HG03432 (cell line): ENCODE data around the gene SLC9A5.

ENCODE experiments used
- ATAC-seq: cut with Tn5 transposase; IDR thresholded peaks from one replicate; pipeline ENCODE4 v1.9.1; 2021; ENCODE audit warnings: mild to moderate bottlenecking, moderate library complexity; ENCODE audit not compliant: unreplicated experiment

SLC9A5 gene

DNA sequence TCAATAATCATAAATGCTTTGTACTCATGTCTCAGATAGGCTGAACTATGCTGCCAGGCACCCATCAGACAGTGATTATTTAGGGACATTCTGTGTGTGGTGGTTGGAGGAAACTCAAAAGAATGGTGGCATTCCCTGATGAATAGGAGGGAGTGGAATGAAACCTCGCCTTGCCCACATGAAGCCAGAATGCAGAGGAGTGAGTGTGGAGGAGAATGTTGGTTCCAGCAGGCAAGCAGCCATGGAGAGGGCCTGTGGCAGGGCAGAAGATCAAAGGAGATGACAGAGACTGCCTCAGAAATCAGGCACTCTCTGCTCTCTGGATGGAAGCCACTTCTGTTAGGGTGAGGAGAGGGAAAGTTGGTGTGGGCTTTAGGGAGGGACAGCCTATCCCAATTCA lies 55.2 kb downstream of the SLC9A5 start:
- no peak for ATAC-seq

DNA sequence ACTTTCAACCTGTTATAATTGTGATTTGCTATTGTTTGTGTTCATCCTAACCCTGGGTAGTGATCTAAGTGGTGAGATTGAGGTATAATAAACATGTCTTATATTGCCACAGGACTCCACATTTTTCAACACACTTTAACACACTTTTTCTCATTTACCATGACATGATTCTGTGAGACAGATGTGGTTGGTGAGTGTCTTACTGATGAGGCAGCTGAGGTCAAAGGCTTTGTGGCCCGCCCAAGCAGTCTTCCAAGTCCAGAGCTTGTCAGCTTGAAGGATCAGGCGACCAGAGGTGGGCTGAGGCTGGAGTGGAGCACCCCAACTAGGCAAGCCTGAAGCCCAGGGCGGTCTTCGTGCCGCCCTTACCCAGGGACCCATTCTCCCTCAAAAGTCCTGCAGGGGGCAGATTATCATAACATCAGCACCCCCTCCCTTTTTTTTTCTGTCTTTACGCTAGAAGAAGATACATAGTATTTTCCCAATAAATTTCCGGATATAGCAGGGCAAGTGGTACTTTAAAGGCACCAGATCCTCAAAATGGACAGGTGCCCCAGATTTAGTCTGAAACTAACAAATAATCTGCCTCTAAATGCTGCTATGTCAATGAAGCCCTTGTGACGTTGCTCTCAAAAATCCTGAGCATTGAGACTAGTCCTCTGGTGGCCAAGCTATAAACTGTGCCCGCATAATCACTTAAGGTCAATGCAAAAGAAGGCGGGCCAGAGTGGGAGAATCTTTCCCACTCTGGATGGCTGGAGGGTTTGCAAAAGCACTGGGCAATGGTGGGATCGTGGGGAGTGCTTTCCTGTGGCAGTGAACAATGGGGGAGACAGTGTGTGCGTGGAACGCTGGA lies 56.7 kb downstream of the SLC9A5 start:
- no peak for ATAC-seq

DNA sequence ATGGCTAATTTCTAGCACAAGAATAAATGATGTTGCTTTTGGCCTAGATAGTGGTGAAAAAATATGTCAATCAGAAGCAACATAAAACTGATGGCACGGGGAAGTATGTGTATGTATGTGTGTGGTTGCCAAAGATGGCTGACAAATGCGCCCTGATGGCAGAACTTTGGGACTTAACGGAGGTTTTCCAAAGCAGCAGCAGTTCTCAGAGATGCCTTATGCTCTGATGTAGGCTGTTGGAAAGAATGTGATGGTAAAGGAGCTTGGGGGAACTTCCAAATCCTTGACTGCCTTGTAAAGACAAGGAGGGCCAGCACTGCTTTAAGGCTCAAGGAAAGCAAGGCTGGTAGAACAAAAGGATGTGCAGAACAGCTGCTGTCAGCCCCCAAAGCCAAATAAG lies 61.8 kb downstream of the SLC9A5 start:
- ATAC-seq, result no peak

DNA sequence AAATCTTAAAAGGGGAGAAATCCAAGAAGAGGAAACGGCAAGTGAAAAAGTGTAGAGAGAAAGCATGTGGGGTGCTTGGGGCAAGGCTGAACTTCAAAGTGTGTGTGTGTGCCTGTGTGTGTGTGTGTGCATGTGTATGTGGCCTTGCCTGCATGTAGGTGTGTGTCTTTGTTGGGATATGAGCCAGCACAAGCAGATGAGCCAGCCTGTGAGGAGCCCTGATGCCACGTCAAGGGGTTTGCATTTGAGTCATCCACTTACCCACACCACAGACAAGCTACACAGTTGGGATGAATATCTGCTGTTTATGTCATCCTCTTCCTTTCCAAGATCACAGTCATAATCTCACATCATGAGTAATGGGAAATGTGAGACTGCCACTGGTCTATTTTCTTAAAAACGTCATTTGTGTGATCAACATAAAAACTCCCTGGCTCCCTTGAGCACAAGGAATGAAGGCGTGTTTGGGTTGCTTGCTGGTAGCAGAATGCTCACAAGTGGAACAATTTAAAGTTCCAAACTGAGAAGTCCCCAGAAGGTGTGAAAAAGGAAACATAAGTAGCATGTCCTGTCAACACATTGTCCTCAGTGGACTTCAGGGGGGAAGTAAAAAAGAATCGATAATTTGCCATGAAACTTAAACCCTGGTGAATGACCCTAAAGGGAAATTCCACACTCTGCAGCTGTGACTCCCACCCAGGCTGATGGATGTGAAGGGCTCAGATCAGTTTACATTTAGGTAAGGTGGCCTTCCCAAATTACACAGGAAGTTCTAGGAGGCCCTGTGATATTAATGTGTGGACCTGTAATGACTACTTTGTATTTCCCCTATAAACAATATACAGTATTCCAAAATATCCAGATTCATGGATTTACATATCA lies 63.1 kb downstream of the SLC9A5 start:
- peak; percentile 87 for ATAC-seq

DNA sequence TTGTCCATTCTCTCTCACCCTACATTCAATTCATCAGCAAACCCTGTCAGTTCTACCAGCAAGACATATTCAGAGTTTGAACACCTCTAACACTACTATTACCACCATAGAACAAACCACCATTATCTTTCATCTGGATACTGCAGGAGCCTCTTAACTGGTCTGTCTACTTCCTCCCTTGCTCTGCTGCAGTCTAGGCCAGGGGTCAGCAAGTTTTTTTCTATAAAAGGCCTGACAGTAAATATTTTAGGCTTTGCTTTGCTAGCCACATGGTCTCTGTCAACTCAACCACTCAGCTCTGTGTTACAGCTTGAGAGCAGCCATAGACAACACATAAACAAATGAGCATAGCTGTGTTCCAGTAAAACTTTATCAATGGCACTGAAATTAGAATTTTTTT lies 63.9 kb downstream of the SLC9A5 start:
- no peak for ATAC-seq

DNA sequence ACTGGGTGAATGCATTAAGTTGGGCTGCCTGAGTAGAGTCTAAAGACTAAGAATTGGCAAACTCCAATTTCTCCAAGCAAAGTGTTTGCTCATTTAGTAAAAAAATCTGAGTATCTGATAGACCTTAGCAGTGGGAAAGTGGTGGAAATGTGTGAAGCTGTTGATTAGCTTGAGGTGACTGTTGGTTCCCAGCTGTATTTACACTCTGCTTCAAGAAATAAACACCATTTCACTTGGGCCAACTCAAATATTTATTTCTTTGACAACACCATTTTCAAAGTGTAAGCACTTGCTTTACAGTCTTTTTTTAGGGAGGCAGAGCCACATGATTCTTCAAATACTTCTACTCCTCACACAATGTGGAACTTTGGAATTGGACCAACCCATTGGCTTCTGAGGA lies 69.1 kb downstream of the SLC9A5 start:
- ATAC-seq, result no peak
